H1 (cell line): Measurements from ENCODE around the gene R3HDM2. TPM values are rescaled to one million over a fixed set of nuclear protein-coding genes. Genes with fewer than 3 reads are reported as not detected.

Source experiments
- CTCF ChIA-PET: fragments of 300-600 bp; sonication (Branson Sonifier 250); formaldehyde crosslinking; loops from one replicate; lab custom pipeline; 2021; ENCODE audit not compliant: partially characterized antibody; lab: Charles Lee
- POLR2A ChIA-PET: fragments of 300-600 bp; sonication (Branson Sonifier 250); formaldehyde crosslinking; loops from one replicate; lab custom pipeline; 2021; ENCODE audit warnings: inconsistent platforms; ENCODE audit not compliant: partially characterized antibody; lab: Charles Lee
- DNase-seq, 2 experiments: peaks; one replicate each; pipeline versions ENCODE4 v3.0.0 to v3.0.0-alpha.2; 2010 to 2022; ENCODE audit warnings: low spot score in 2 of 2, low read depth in 1 of 2, mixed read lengths in 1 of 2
- FAIRE-seq: peaks from 2 replicates; lab custom pipeline; 2011; peaks lifted over from hg19 to GRCh38; lab: Jason Lieb, UNC
- H2AFZ ChIP-seq: 2 replicates; pipeline ENCODE4 v1.8.1; 2012; ENCODE audit warnings: low read length, inconsistent platforms
- H2AK5ac ChIP-seq: 2 replicates; pipeline ENCODE4 v1.6.1; 2013; ENCODE audit warnings: low read depth, low read length
- H2BK120ac ChIP-seq: replicated peaks from 2 replicates; pipeline ENCODE3; 2013; ENCODE audit warnings: low read depth, low read length, inconsistent platforms
- H2BK12ac ChIP-seq: 2 replicates; pipeline ENCODE4 v1.6.1; 2013; ENCODE audit warnings: low read depth, low read length
- H2BK15ac ChIP-seq: 2 replicates; pipeline ENCODE4 v1.6.1; 2013; ENCODE audit warnings: low read length
- H2BK20ac ChIP-seq: 2 replicates; pipeline ENCODE4 v1.6.1; 2013; ENCODE audit warnings: low read length
- H2BK5ac ChIP-seq: 2 replicates; pipeline ENCODE4 v1.6.1; 2013; ENCODE audit warnings: low read depth, low read length
- H3K14ac ChIP-seq: 2 replicates; pipeline ENCODE4 v1.6.1; 2013; ENCODE audit warnings: inconsistent platforms; ENCODE audit not compliant: insufficient read length
- H3K18ac ChIP-seq: 2 replicates; pipeline ENCODE4 v1.6.1; 2013; ENCODE audit warnings: low read length; ENCODE audit errors: extremely low read depth
- H3K23ac ChIP-seq: 2 replicates; pipeline ENCODE4 v1.6.1; 2013; ENCODE audit warnings: inconsistent platforms; ENCODE audit not compliant: insufficient read length
- H3K23me2 ChIP-seq: 2 replicates; pipeline ENCODE4 v1.6.1; 2013; ENCODE audit warnings: low read depth, low read length
- H3K27ac ChIP-seq: 2 replicates; pipeline ENCODE4 v1.6.1; 2011; ENCODE audit warnings: low read depth, low read length, inconsistent platforms
- H3K27me3 ChIP-seq, 4 experiments: replicated peaks in 1 of 4; 1 replicate in 1 of 4; 2 replicates in 3 of 4; pipeline versions ENCODE4 v1.6.1 to v1.8.1; 2011 to 2013; ENCODE audit warnings: low read length in 3 of 4, mild to moderate bottlenecking in 3 of 4, inconsistent platforms in 2 of 4, mixed read lengths in 2 of 4, moderate library complexity in 1 of 4; ENCODE audit not compliant: control insufficient read depth in 3 of 4, insufficient read depth in 3 of 4; ENCODE audit errors: extremely low read depth in 1 of 4
- H3K36me3 ChIP-seq, 4 experiments: 2 replicates each; pipeline versions ENCODE4 v1.6.1 to v1.8.1; 2011 to 2013; ENCODE audit warnings: mild to moderate bottlenecking in 4 of 4, low read length in 3 of 4, moderate library complexity in 2 of 4, control low read depth in 1 of 4, inconsistent platforms in 1 of 4; ENCODE audit not compliant: insufficient read depth in 4 of 4, control insufficient read depth in 2 of 4
- H3K4ac ChIP-seq: replicated peaks from 2 replicates; pipeline ENCODE3; 2013; ENCODE audit warnings: low read length, low read depth, mixed read lengths, inconsistent platforms; ENCODE audit not compliant: insufficient read length
- H3K4me1 ChIP-seq, 4 experiments: replicated peaks in 1 of 4; 1 replicate in 1 of 4; 2 replicates in 3 of 4; pipeline versions ENCODE4 v1.6.1 to v1.8.1; 2011 to 2013; ENCODE audit warnings: low read length in 3 of 4, inconsistent platforms in 2 of 4, mixed read lengths in 1 of 4; ENCODE audit not compliant: insufficient read depth in 4 of 4, control insufficient read depth in 3 of 4
- H3K4me2 ChIP-seq, 2 experiments: 2 replicates each; pipeline versions ENCODE4 v1.6.1 to v1.8.1; 2011 to 2013; ENCODE audit warnings: low read depth in 2 of 2, low read length in 2 of 2, control low read depth in 1 of 2, inconsistent platforms in 1 of 2, mild to moderate bottlenecking in 1 of 2; ENCODE audit not compliant: insufficient read depth in 1 of 2
- H3K4me3 ChIP-seq, 4 experiments: fragments of 200-600, 300-600 bp in 1 of 4; sonication (generic), shearing (Covaris generic), sonication (Bioruptor Twin) in 1 of 4; 2 replicates each; pipeline versions ENCODE4 v1.5.1 to v1.8.1; 2011 to 2016; ENCODE audit warnings: low read length in 4 of 4, low read depth in 3 of 4, control low read depth in 2 of 4, inconsistent platforms in 2 of 4, mild to moderate bottlenecking in 2 of 4, mixed read lengths in 1 of 4, moderate library complexity in 1 of 4; ENCODE audit not compliant: insufficient read depth in 2 of 4; ENCODE audit errors: extremely low read depth in 1 of 4
- H3K56ac ChIP-seq: replicated peaks from 2 replicates; pipeline ENCODE3; 2013; ENCODE audit warnings: low read depth, mild to moderate bottlenecking, mixed read lengths, low read length, inconsistent platforms; ENCODE audit not compliant: insufficient read length
- H3K79me1 ChIP-seq: 2 replicates; pipeline ENCODE4 v1.6.1; 2013; ENCODE audit warnings: low read depth, low read length, control low read depth
- H3K79me2 ChIP-seq, 2 experiments: 2 replicates each; pipeline versions ENCODE4 v1.6.1 to v1.8.1; 2012 to 2013; ENCODE audit warnings: low read length in 2 of 2, mild to moderate bottlenecking in 2 of 2, inconsistent platforms in 1 of 2; ENCODE audit not compliant: insufficient read depth in 2 of 2, control insufficient read depth in 1 of 2
- H3K9ac ChIP-seq, 4 experiments: replicated peaks in 1 of 4; 1 replicate in 1 of 4; 2 replicates in 3 of 4; pipeline versions ENCODE4 v1.6.1 to v1.8.1; 2011 to 2013; ENCODE audit warnings: low read depth in 3 of 4, low read length in 3 of 4, control low read depth in 2 of 4, mild to moderate bottlenecking in 2 of 4, moderate library complexity in 2 of 4, inconsistent platforms in 1 of 4; ENCODE audit errors: extremely low read depth in 1 of 4
- H3K9me3 ChIP-seq, 2 experiments: 2 replicates each; pipeline versions ENCODE4 v1.6.1 to v1.8.1; 2012 to 2013; ENCODE audit warnings: mild to moderate bottlenecking in 2 of 2, moderate library complexity in 2 of 2, control low read depth in 1 of 2, inconsistent platforms in 1 of 2, low read depth in 1 of 2, low read length in 1 of 2, mixed read lengths in 1 of 2; ENCODE audit not compliant: insufficient read depth in 2 of 2
- H4K20me1 ChIP-seq, 2 experiments: replicated peaks in 1 of 2; 2 replicates each; pipeline versions ENCODE3 to v1.8.1; 2011 to 2013; ENCODE audit warnings: inconsistent platforms in 2 of 2, low read length in 2 of 2, mild to moderate bottlenecking in 1 of 2; ENCODE audit not compliant: insufficient read depth in 2 of 2, control insufficient read depth in 1 of 2
- H4K5ac ChIP-seq: 2 replicates; pipeline ENCODE4 v1.6.1; 2013; ENCODE audit warnings: low read length, low read depth, mixed read lengths, inconsistent platforms; ENCODE audit not compliant: insufficient read length
- H4K8ac ChIP-seq: 2 replicates; pipeline ENCODE4 v1.8.0; 2013; ENCODE audit warnings: mild to moderate bottlenecking, moderate library complexity, low read length, inconsistent platforms; ENCODE audit not compliant: insufficient read depth; ENCODE audit errors: extremely low read depth
- H4K91ac ChIP-seq: replicated peaks from 2 replicates; pipeline ENCODE3; 2013; ENCODE audit warnings: low read length, mixed read lengths, inconsistent platforms; ENCODE audit not compliant: insufficient read length
- BRCA1 ChIP-seq: IDR thresholded peaks from 2 replicates; pipeline ENCODE4 v1.6.1; 2012; ENCODE audit warnings: low read depth, low read length, improper control_type of control experiment
- CREB1 ChIP-seq: IDR thresholded peaks from 2 replicates; pipeline ENCODE4 v1.6.1; 2012; ENCODE audit warnings: inconsistent platforms
- NRF1 ChIP-seq: IDR thresholded peaks from 2 replicates; pipeline ENCODE4 v1.6.1; 2011; ENCODE audit warnings: mild to moderate bottlenecking, low read depth, low read length, improper control_type of control experiment
- PHF8 ChIP-seq: fragments of 200-600 bp; sonication (generic); conservative IDR thresholded peaks from 2 replicates; pipeline ENCODE4 v1.7.1; 2012; ENCODE audit warnings: low read depth, mild to moderate bottlenecking, inconsistent platforms, low read length, moderate library complexity
- POLR2A ChIP-seq, 2 experiments: IDR thresholded peaks; 1 replicate in 1 of 2; 2 replicates in 1 of 2; pipeline ENCODE4 v1.6.1; 2011; ENCODE audit warnings: low read depth in 2 of 2, low read length in 2 of 2, mild to moderate bottlenecking in 2 of 2; ENCODE audit errors: control extremely low read depth in 1 of 2
- POLR2AphosphoS5 ChIP-seq: IDR thresholded peaks from 2 replicates; pipeline ENCODE4 v1.6.1; 2011; ENCODE audit warnings: low read depth, low read length
- SIN3A ChIP-seq, 2 experiments: IDR thresholded peaks in 1 of 2; conservative IDR thresholded peaks in 1 of 2; 2 replicates each; pipeline ENCODE4 v1.6.1; 2011 to 2012; ENCODE audit warnings: low read length in 2 of 2, improper control_type of control experiment in 1 of 2, low read depth in 1 of 2, mild to moderate bottlenecking in 1 of 2
- TAF7 ChIP-seq: optimal IDR thresholded peaks from 2 replicates; pipeline ENCODE3; 2011; ENCODE audit warnings: low read depth, mild to moderate bottlenecking, inconsistent platforms, low read length, moderate library complexity, borderline replicate concordance
- TBP ChIP-seq: IDR thresholded peaks from 2 replicates; pipeline ENCODE4 v1.6.1; 2011; ENCODE audit warnings: low read depth, low read length, improper control_type of control experiment
- WGBS, 2 experiments: shearing (Covaris generic) in 1 of 2; methylation state at CpG; one replicate each; pipeline versions ENCODE4 v1.1.6 to v1.1.7; 2013 to 2015; ENCODE audit warnings: low lambda C conversion rate in 2 of 2, mixed read lengths in 2 of 2, inconsistent platforms in 1 of 2, low coverage in 1 of 2, missing lambda C conversion rate in 1 of 2; ENCODE audit not compliant: insufficient replicate concordance in 2 of 2, insufficient coverage in 1 of 2, insufficient read length in 1 of 2; ENCODE audit errors: extremely low coverage in 1 of 2, missing lambda C conversion rate in 1 of 2; 5-methylcytosine and 5-hydroxymethylcytosine counted together
- polyA plus RNA-seq, 7 experiments: library from polyadenylated mRNA; depleted of rRNA in 3 of 7; stranded (reverse) in 5 of 7; unstranded in 2 of 7; fragments of >200 nt in 5 of 7; fragments of 200-250 nt in 2 of 7; gene quantifications; 1 replicate in 5 of 7; 2 replicates in 1 of 7; 4 replicates in 1 of 7; pipeline versions ENCODE4 v1.2.1 to v1.2.3, GENCODE V29; 2011 to 2013; ENCODE audit warnings: missing spikeins in 2 of 7, mixed read lengths in 2 of 7
- total RNA-seq: library from RNA; stranded (reverse); fragmentation: NEBNext Ultra II Directional; extraction: Animal tissue kit (Norgen Biotek cat#: 25700); gene quantifications from 2 replicates; pipeline ENCODE4 v1.2.1, GENCODE V29; 2021

Gene R3HDM2
- total and polyA plus RNA-seq, 2 of the 8 experiments (the other 6 are each of a cell fraction or from before 2014, with no cell fraction given), result 25.6 to 27.0 TPM

DNA sequence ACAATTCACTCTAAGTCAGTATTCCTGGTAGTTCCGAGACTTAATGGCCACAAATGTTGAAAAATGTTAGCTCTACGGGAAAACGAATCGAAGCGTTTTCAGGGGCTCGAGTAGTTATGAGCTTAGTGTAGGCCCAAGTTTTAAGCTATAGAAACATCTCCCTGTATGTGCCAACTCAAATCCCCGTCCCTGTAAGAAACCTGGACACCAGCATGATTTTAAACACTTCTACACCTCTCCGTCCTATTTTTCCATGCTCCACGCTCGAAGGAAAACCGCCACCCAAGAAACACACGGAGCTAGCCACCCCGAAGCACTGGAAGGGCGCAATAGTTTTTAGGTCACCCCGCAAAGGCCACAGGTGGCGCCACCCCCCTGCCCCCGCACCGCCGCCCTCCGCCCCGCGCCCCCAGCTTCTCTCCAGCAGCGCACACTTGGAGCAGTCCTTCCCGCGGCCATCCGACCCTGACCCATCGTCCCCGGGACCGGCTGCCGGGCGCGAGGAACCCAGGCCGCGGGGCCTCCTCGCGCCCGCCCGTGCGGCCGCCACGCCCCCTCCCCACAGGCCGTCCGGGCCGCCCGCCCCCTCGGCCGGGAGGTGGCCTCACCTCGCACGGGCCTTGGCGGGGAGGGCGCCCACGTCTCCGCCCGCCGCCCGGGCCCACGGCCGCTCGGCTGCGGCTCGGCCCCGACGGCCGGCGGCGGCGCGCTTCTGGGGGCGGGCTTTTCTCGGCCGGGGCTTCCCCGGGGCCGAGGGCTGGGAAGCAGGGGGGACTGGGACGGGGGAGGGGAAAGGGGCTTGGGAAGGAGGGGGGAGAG is 522 bp downstream of the R3HDM2 start:
- peak overlapping the region; percentile 56 for H4K5ac ChIP-seq
- H3K23ac ChIP-seq, result no peak overlapping the region
- no peak overlapping the region for H2BK20ac ChIP-seq
- H3K4me3 ChIP-seq, result peak overlapping the region; percentile 55 to 73 (median 70)
- peaks cover 3% of the 10 kb centered on the region; the same call in 1 of the 2 replicates for H3K23me2 ChIP-seq
- peak overlapping the region; percentile 63; the same call in 1 of the 2 replicates for H4K8ac ChIP-seq
- H2AFZ ChIP-seq, result no peak overlapping the region
- peaks cover 0 to 5% (median 2%) of the 10 kb centered on the region in 4 experiments; a peak in 5 of 7 replicates for H3K4me1 ChIP-seq
- H2BK5ac ChIP-seq, result peak overlapping the region; percentile 41; the same call in 1 of the 2 replicates
- no peak overlapping the region for H2AK5ac ChIP-seq
- H2BK12ac ChIP-seq, result no peak overlapping the region
- no peak overlapping the region for H2BK15ac ChIP-seq
- no peak overlapping the region for H3K56ac ChIP-seq
- H3K14ac ChIP-seq, result no peak overlapping the region
- H2BK120ac ChIP-seq, result no peak overlapping the region
- TF ChIP-seq CREB1, result no peak
- peak; percentile 73; the same call in 1 of the 2 replicates for TF ChIP-seq PHF8
- peak; percentile 45 for TF ChIP-seq TAF7
- TF ChIP-seq SIN3A (conservative IDR thresholded peaks at IDR 0.05 in 1 of 2, IDR thresholded peaks at IDR 0.05 in 1 of 2; ENCODE audit: low read depth in 1 of 2, low read length in 2 of 2), result 0 out of 4 replicates have a peak, but pooled peaks of 1 of the 2 experiments have one; percentile 44
- peak; percentile 49; the same call in 1 of the 2 replicates for TF ChIP-seq TBP
- peak; percentile 47; the same call in 1 of the 2 replicates for TF ChIP-seq POLR2AphosphoS5
- TF ChIP-seq BRCA1, result no peak
- TF ChIP-seq POLR2A (IDR thresholded peaks at IDR 0.05; ENCODE audit: control extremely low read depth in 1 of 2, low read depth in 2 of 2, low read length in 2 of 2), result peak; percentile 56 to 69; a peak in 2 of 3 replicates
- no peak for TF ChIP-seq NRF1
- no peak overlapping the region; the same call in 1 of the 2 replicates for H3K18ac ChIP-seq
- H3K79me2 ChIP-seq, result peaks cover 0 to 14% of the 10 kb centered on the region in 2 experiments; a peak in 2 of 4 replicates
- POLR2A ChIA-PET, result interaction anchor here (0.7 to 13.2 kb wide), 19 partner anchors 9 to 200 kb away, joined by 3 to 168 read pairs (median 5); partner anchors contain the start of genes INHBE and SHMT2
- H3K4ac ChIP-seq, result peak overlapping the region; percentile 81
- H3K27me3 ChIP-seq, result no peaks in the 10 kb centered on the region
- H3K9ac ChIP-seq, result peak overlapping the region; percentile 46 to 97 (median 62)
- H3K36me3 ChIP-seq, result no peaks in the 10 kb centered on the region
- peaks cover 3% of the 10 kb centered on the region for H3K79me1 ChIP-seq
- H3K27ac ChIP-seq, result peak overlapping the region; percentile 81; the same call in 1 of the 2 replicates
- no peak for FAIRE-seq
- peak in 1 of 2 experiments; percentile 66 for DNase-seq
- CTCF ChIA-PET, result interaction anchor here (0.9 to 2.9 kb wide), 7 partner anchors 12 to 87 kb away, joined by 3 to 16 read pairs (median 3); no protein-coding TSS in a partner anchor
- no peaks in the 10 kb centered on the region for H3K9me3 ChIP-seq
- H4K20me1 ChIP-seq, result no peaks in the 10 kb centered on the region
- H3K4me2 ChIP-seq, result peak overlapping the region; percentile 59 to 91
- H4K91ac ChIP-seq, result peak overlapping the region; percentile 65
- WGBS, 2 experiments, result 6% methylated on average over 26 of the region's 74 CpGs; no CpG with 5 or more reads in 1 of the 2 experiments
